HG03558 (cell line): Measurements from ENCODE around the gene FAM162B.
"Not testable (repeated sequence)": the region's sequence is repeated elsewhere in the genome, so short reads cannot be mapped to it uniquely, and the experiment has no call there.

Experiments
- ATAC-seq: cut with Tn5 transposase; IDR thresholded peaks from one replicate; pipeline ENCODE4 v1.9.1; 2021; ENCODE audit warnings: moderate number of reproducible peaks; ENCODE audit not compliant: unreplicated experiment; ENCODE audit errors: extremely low read depth

Gene FAM162B

DNA sequence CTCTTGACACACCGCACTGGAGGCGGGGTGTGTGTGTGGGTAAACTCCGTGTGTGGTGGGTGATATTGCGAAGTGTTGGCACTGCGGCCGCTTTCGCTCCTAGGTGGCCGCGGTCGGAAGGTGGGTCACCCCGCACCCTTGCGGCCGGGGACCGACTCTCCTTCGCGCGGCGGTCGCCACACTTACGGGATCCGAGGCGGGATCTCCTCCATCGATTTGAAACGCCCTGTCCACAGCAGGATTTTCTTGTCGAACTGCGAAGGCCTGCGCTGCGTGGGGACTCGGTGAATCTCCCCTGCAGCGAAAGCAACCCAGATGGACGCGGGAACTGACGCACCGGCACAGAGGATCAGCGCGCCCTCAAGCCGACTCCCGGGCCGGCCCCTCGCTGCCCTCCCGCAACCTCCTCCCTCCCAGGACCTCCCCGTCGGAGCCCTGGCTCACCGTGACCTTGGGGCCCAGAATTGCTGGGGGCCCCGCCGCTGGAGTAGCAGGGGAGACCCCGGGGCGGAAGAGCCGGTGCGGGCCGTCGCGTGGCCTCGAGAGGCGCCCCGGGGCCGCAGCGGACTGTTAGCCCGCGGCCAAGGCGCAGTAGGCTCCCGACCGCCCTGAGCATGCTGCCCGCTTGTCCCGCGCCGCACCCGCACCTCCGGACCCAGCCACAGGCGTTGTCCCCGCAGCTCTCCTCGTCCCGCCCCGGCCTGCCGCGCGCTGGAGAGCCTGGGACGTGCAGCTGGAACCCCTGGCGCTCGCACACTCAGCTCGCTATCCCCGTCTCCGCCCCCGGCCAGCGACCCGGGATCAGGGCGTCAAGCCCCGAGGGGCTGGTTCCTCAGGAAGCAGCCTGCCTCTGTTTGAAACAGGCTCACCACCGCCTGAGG lies at the start of gene FAM162B:
Gene FAM162B (minus strand): TSS at position 759 of the 881 bp plus-strand sequence. CDS start 143 bp downstream, at position 616.
- no peak for ATAC-seq

GRCh38 chr6:116812051-116812650 lies 46.6 kb upstream of the FAM162B start:
- ATAC-seq = no peak

- no peak for ATAC-seq
Observed at GRCh38 chr6:116801971-116802370, 36.5 kb upstream of the FAM162B start.

DNA sequence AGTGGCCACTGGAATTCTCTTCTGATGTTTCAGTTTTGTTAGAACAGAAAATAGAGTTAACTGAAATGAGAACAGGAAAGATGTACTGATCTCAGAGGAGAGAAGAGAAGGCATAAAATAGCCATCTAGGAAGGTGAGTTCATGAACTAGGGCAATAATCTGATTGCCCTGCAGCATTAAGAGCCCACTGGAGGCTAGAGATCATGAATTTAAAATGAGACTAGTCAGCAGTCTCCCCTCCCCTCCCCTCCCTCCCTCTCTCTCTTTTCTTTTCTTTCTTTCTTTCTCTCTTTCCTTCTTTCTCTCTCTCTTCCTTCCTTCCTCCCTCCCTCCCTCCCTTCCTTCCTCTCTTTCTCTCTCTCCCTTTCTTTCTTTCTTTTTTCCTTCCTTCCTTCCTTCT lies 34.4 kb upstream of the FAM162B start:
- no peak for ATAC-seq

- ATAC-seq = no peak
Observed at GRCh38 chr6:116797585-116797984, 32.1 kb upstream of the FAM162B start.

GRCh38 chr6:116793224-116793623 lies 27.7 kb upstream of the FAM162B start:
- no peak for ATAC-seq

GRCh38 chr6:116783852-116784251 lies 18.3 kb upstream of the FAM162B start:
- ATAC-seq = no peak

DNA sequence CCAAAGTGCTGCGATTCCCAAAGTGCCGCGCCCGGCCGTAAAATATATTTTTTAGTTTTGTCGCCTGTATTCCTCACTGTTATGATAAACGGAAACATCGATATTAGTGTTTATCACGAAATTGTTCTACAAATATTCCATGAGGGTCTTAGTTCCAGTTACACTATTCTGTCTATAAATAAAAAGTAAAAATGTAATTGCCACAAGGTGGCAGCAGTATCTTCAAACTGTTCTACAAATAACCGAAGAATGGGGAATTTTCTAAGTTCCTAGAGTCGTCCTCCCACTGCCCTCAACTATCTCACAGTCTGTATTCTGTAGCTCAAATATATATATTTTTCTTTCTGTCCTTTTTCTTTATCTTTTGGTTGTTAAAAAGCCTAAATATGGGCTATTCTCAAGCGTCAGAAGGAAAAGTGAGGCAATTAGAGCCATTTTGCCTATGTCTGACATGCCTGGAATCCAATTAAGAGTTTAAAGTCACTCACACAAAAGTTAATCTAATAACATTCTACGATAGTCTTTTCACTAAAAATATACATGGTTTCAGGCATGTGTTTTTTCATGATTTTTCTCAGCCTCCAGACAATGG lies 14.2 kb upstream of the FAM162B start:
- peak; percentile 68 for ATAC-seq

- ATAC-seq = no peak
Observed at GRCh38 chr6:116773886-116774285, 8.4 kb upstream of the FAM162B start.

GRCh38 chr6:116772450-116772849 lies 6.9 kb upstream of the FAM162B start:
- ATAC-seq = no peak

DNA sequence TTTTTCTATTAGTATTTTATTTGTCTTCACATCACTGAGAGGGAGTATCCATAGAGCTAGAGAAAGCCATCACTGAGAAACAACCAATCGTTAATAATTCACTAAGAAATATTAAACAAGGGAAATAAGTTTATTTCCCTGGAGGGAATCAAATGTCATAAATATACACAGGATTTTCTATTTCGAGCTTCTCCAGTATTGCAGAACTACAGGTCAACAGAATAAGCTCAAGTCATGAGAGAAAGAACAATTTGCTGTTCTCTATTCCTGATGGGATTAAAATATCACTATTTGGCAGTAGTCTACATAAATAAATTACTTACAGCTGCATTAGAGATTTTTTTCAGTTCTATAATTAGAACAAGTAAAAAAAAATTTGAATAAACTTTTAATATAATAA lies 2.2 kb upstream of the FAM162B start:
- no peak for ATAC-seq

DNA sequence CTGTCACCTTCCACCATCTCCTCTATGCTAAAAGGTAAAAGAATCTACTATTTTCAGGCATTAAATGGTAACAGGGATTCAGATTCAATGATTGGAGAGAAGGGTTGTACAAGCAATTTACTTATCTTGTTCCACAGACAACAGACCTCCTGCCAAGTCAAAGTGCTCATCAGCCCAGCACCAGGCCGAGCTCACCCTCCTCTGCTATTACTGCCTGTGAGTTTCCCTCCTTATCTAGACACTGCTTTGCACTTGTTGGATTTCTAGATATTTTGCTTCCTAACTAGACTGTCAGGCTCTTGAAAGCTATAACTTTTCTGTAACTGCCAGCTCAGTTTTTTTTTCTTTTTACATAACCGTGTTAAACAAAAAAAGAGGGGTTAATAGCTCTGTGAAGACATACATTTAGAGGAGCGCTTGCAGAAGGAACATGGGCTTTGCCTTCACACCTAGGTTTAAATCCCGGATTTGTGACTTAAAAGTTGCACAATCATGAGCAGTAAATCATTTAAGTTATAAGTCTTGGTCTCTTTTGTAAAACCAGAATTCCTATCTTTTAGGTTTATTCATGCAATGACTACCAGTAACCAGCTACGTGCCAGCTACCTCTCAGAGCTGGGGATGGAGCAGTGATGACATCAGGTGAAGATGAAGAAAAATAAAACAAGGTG lies 1.1 kb upstream of the FAM162B start:
- ATAC-seq = no peak

DNA sequence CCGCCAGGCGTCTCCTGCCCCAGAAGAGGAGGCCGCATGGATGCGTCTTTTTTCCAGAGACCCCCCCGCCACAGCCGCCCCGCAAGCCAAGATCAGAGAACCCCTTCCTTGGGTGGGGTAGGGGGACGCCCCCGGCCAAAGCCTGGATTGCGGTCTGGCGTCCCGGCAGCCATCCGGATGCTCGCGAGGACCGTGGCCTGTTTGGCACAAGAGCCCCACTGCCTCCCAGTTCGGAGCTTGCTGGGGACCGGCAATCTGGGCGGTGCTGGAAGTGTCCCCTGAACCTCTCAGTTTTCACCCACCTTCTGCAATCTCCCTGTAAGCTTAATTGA lies 924 bp downstream of the FAM162B start:
- ATAC-seq = no peak

GRCh38 chr6:116763906-116764628 lies 1.5 kb downstream of the FAM162B start:
- ATAC-seq = no peak

- ATAC-seq = no peak
Observed at GRCh38 chr6:116763048-116763447, 2.5 kb downstream of the FAM162B start.

DNA sequence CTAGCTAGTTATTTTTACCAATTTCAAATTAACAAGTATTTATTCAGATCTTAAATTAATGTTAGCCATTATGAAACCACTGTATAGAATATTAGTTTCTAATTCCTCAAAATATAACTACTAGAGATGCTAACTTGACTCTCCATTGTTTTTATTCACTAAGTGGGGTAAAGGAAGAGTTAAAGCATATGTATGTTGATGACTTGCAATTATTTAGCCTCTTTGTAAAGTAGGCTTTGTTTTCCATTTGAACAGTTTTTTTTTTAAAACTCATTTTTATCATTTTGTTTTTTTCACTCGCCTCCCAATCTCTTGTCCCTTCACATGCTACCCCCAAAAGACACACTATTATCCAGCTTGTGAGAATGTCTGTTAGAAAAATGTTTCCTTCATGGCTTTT lies 3.3 kb downstream of the FAM162B start:
- ATAC-seq = no peak

- no peak for ATAC-seq
Observed at GRCh38 chr6:116761779-116762178, 3.7 kb downstream of the FAM162B start.

GRCh38 chr6:116745176-116745575 lies 20.3 kb downstream of the FAM162B start:
- ATAC-seq = no peak

- no peak for ATAC-seq
Observed at GRCh38 chr6:116741571-116741970, 23.9 kb downstream of the FAM162B start.

DNA sequence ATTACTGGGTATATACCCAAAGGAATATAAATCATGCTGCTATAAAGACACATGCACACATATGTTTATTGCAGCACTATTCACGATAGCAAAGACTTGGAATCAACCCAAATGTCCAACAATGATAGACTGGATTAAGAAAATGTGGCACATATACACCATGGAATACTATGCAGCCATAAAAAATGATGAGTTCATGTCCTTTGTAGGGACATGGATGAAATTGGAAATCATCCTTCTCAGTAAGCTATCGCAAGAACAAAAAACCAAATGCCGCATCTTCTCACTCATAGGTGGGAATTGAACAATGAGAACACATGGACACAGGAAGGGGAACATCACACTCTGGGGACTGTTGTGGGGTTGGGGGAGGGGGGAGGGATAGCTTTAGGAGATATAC lies 25.0 kb downstream of the FAM162B start:
- not testable (repeated sequence) for ATAC-seq
